AG04450 (cell line): ENCODE results near the gene CMTM5. TPM values are rescaled to one million over a fixed set of nuclear protein-coding genes. Genes with fewer than 3 reads are reported as not detected.

Experiments used
- CTCF ChIA-PET: fragments of 300-600, 350-600 bp; formaldehyde crosslinking; extraction: SDS; loops from one replicate; lab custom pipeline; 2022; ENCODE audit warnings: antibody characterized with exemption, inconsistent platforms; lab: Charles Lee
- POLR2A ChIA-PET: fragments of 350-600 bp; formaldehyde crosslinking; extraction: SDS; loops from one replicate; lab custom pipeline; 2021; ENCODE audit warnings: antibody characterized with exemption, inconsistent platforms; lab: Yijun Ruan, JAX
- DNase-seq: peaks from one replicate; pipeline ENCODE4 v3.0.0-alpha.2; 2011; ENCODE audit warnings: low read depth, low spot score
- H3K27ac ChIP-seq: one replicate; pipeline ENCODE4 v1.5.1; 2012; ENCODE audit warnings: low read depth, low read length, control low read depth
- H3K27me3 ChIP-seq: one replicate; pipeline ENCODE4 v1.6.0; 2012; ENCODE audit warnings: low read length; ENCODE audit not compliant: control insufficient read depth, insufficient read depth
- H3K4me3 ChIP-seq: 2 replicates; pipeline ENCODE4 v1.5.1; 2011; ENCODE audit warnings: mild to moderate bottlenecking, low read depth, low read length, control low read depth
- H3K9me3 ChIP-seq: 2 replicates; pipeline ENCODE4 v1.5.1; 2012; ENCODE audit warnings: low read length; ENCODE audit not compliant: control insufficient read depth, insufficient read depth
- polyA plus RNA-seq: library from polyadenylated mRNA; depleted of rRNA; stranded (reverse); fragments of >200 nt; gene quantifications from 2 replicates; pipeline ENCODE4 v1.2.3, GENCODE V29; 2011
- TF ChIP-seq, protein P1 (sequence below): IDR thresholded peaks from 2 replicates; pipeline ENCODE4 v1.5.1; 2011; ENCODE audit warnings: low read depth, low read length, control low read depth, inconsistent platforms

CMTM5 gene
- polyA plus RNA-seq, 1 experiment = 0.37 TPM

DNA sequence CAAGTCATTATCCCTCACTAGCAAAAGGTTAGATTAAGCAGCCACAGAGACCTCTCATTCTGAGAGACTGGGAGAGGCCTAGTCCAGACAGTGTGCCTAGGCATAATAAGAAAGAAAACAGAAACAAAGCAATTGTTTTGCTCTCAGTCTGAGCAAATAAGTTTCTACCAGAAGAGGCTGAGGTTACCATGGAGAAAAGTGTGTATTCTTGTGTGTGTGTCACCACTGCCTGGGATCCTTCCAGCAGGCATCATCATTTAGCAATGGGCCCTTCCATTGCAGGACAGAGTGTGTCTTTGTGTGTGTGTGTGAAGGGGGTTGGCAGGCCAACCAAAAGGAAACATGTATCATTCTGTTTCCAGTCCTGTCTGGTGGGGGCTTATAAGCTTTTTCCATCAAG lies 15.5 kb upstream of the CMTM5 start:
- POLR2A ChIA-PET = interaction anchor here (0.6 to 1.7 kb wide), 2 partner anchors 9 to 34 kb away, joined by 3 to 8 read pairs; partner anchors contain the start of gene SLC22A17
- no peaks in the 10 kb centered on the region for H3K27me3 ChIP-seq
- CTCF ChIA-PET = interaction anchor here (1.5 to 1.9 kb wide), 2 partner anchors 18 to 19 kb away, joined by 6 to 7 read pairs; no protein-coding TSS in a partner anchor
- no peaks in the 10 kb centered on the region; the same call in 1 of the 2 replicates for H3K9me3 ChIP-seq
- no peak overlapping the region for H3K27ac ChIP-seq
- DNase-seq = no peak
- TF ChIP-seq, protein P1, sequence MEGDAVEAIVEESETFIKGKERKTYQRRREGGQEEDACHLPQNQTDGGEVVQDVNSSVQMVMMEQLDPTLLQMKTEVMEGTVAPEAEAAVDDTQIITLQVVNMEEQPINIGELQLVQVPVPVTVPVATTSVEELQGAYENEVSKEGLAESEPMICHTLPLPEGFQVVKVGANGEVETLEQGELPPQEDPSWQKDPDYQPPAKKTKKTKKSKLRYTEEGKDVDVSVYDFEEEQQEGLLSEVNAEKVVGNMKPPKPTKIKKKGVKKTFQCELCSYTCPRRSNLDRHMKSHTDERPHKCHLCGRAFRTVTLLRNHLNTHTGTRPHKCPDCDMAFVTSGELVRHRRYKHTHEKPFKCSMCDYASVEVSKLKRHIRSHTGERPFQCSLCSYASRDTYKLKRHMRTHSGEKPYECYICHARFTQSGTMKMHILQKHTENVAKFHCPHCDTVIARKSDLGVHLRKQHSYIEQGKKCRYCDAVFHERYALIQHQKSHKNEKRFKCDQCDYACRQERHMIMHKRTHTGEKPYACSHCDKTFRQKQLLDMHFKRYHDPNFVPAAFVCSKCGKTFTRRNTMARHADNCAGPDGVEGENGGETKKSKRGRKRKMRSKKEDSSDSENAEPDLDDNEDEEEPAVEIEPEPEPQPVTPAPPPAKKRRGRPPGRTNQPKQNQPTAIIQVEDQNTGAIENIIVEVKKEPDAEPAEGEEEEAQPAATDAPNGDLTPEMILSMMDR = no peak
- H3K4me3 ChIP-seq = no peak overlapping the region

- DNase-seq = no peak
- Histone ChIP-seq H3K4me3 (no peak overlapping the region), H3K27ac (no peak overlapping the region), H3K27me3 (no peaks in the 10 kb centered on the region), H3K9me3 (no peaks in the 10 kb centered on the region; the same call in 1 of the 2 replicates)
- ChIA-PET CTCF (interaction anchor here (1.5 kb wide), 1 partner anchor 18 kb away, joined by 6 read pairs; no protein-coding TSS in a partner anchor), POLR2A (interaction anchor here (0.6 to 1.7 kb wide), 2 partner anchors 9 to 35 kb away, joined by 3 to 8 read pairs; partner anchors contain the start of gene SLC22A17)
- TF ChIP-seq, protein P1 = no peak
These were observed 15.1 kb upstream of the CMTM5 start for GRCh38 chr14:23361763-23362162.

DNA sequence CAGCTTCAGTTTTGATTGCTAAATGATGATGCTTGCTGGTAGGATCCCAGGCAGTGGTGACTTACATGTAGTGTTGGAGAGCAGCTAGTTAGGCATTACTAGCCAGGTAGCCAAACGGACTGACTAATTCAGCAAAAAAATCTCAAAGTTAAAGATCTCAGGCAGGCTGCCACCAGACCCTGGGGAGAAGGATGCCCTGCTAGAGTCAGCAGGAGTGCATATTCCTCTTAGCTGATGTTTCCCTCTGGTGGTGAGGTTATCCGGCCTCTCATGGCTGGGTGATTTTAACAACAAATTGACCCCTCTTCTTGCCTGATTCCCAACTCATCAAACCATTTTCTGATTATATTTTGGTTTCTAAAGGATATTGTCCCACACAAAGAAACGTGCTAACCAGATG lies 14.6 kb upstream of the CMTM5 start:
- TF ChIP-seq, protein P1 = peak; percentile 43
- CTCF ChIA-PET = interaction anchor here (1.5 to 1.6 kb wide), 2 partner anchors 18 to 33 kb away, joined by 5 to 6 read pairs; no protein-coding TSS in a partner anchor

GRCh38 chr14:23364164-23365035 lies 12.4 kb upstream of the CMTM5 start:
- no peaks in the 10 kb centered on the region; the same call in 1 of the 2 replicates for H3K9me3 ChIP-seq
- POLR2A ChIA-PET = no interaction called here
- DNase-seq = no peak
- peak overlapping the region; percentile 69 for H3K4me3 ChIP-seq
- TF ChIP-seq, protein P1 = no peak
- CTCF ChIA-PET = no interaction called here
- peaks cover 3% of the 10 kb centered on the region for H3K27me3 ChIP-seq
- peak overlapping the region; percentile 52 for H3K27ac ChIP-seq

More for the DNA sequence above, 14.6 kb upstream of the CMTM5 start:
- H3K27me3 ChIP-seq = no peaks in the 10 kb centered on the region
- H3K4me3 ChIP-seq = no peak overlapping the region
- no peak overlapping the region for H3K27ac ChIP-seq
- POLR2A ChIA-PET = interaction anchor here (0.6 to 1.7 kb wide), 2 partner anchors 9 to 35 kb away, joined by 3 to 8 read pairs; partner anchors contain the start of gene SLC22A17
- H3K9me3 ChIP-seq = no peaks in the 10 kb centered on the region; the same call in 1 of the 2 replicates
- no peak for DNase-seq
